ENCODE measurements around the gene ALDH3A1. TPM values are rescaled to one million over a fixed set of nuclear protein-coding genes. Genes with fewer than 3 reads are reported as not detected.

ALDH3A1 gene
- total and polyA plus RNA-seq, 10 of the 15 experiments (the other 5 are each of a cell fraction or from before 2014, with no cell fraction given): 0.20 TPM; not detected in 9

DNA sequence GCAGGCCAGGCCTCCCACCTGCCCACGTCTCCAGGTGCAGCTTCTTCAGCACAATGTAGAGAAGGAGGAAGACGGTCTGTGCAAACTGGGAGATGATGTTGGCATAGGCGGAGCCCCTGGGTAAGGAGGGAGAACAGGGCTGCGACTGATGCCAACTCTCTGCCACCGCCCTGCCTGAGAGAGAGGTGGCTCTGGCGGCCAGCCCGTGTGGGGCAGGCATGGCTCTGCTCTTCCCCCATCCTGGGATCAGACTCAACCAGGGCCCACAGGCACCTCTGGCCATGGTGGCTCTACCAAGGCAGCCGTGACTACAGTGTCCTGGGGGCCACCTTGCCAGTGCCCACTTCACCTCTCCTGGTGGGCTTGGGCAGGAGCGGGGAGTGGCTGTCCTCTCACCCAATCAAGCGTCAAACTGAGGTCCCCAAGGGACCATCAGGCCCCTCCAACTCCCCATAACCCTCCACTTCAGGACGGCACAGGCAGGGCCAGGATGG is 40.3 kb downstream of the ALDH3A1 start (continued):
- no peak for TF ChIP-seq RAD51 (IDR thresholded peaks at IDR 0.05)
- TF ChIP-seq, protein P1, sequence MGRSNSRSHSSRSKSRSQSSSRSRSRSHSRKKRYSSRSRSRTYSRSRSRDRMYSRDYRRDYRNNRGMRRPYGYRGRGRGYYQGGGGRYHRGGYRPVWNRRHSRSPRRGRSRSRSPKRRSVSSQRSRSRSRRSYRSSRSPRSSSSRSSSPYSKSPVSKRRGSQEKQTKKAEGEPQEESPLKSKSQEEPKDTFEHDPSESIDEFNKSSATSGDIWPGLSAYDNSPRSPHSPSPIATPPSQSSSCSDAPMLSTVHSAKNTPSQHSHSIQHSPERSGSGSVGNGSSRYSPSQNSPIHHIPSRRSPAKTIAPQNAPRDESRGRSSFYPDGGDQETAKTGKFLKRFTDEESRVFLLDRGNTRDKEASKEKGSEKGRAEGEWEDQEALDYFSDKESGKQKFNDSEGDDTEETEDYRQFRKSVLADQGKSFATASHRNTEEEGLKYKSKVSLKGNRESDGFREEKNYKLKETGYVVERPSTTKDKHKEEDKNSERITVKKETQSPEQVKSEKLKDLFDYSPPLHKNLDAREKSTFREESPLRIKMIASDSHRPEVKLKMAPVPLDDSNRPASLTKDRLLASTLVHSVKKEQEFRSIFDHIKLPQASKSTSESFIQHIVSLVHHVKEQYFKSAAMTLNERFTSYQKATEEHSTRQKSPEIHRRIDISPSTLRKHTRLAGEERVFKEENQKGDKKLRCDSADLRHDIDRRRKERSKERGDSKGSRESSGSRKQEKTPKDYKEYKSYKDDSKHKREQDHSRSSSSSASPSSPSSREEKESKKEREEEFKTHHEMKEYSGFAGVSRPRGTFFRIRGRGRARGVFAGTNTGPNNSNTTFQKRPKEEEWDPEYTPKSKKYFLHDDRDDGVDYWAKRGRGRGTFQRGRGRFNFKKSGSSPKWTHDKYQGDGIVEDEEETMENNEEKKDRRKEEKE (IDR thresholded peaks at IDR 0.05): no peak

DNA sequence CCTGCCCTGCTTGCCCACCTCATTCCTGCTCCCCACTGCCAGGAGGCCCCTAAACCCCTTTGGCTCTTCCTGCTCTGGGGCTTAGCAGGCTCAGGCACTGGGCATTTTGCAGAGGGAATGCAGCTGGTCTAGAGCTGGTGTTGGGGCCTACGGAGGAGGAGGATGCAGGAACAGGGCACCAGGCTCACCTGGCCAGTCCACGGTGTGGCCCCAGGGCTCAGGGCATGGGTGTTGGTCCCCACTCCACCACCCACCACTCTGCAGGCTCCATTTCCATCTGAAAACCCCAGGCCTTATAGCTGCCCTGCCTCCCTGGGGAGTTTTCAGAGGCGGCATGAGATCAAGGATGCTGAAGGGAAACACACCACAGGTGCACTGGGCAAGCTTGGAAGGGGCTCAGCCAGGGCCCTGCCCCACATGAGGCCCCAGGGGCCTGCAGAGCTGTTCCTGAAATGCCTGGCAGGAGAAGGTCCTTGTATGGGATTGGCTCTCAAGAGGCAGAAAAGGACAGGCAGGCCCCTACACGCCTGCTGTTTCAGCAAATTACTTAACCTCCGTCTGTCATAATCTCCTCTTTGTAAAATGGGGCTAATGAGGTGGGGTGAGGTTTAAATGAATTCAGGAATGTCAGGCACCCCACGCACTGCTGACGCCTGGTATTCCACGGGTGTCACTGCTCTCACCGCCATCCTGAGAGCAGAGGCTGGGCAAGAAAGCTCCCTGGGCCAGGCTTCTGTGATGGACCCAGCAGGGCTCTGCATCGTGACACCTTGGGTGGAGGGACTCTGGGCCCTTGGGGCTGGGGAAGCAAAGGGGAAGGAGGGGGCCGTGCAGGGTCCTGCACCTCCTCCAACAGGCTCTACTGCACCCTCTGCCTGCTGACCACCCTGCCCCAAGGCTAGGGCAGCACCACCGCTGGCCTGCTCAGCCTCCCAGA is 41.0 kb downstream of the ALDH3A1 start:
- FAIRE-seq (no peak), ATAC-seq (no peak), DNase-seq (ENCODE audit: low read depth, low spot score) (no peak)
- H4K20me1 ChIP-seq (ENCODE audit: control insufficient read depth, insufficient read depth): no peaks in the 10 kb centered on the region
- H3K9me3 ChIP-seq (replicated peaks; ENCODE audit: control insufficient read depth, insufficient read depth, low read length): no peaks in the 10 kb centered on the region
- no peak overlapping the region for H3K4me3 ChIP-seq
- H3K9ac ChIP-seq (ENCODE audit: control insufficient read depth, insufficient read depth, low read length): no peak overlapping the region
- no peaks in the 10 kb centered on the region for H3K79me2 ChIP-seq (ENCODE audit: control insufficient read depth, insufficient read depth, low read length)
- H3K36me3 ChIP-seq (ENCODE audit: control insufficient read depth in 2 of 2, insufficient read depth in 2 of 2, low read length in 1 of 2): no peaks in the 10 kb centered on the region
- BruUV-seq (replicated peaks): no TSS peak
- H3K27ac ChIP-seq (ENCODE audit: control insufficient read depth, insufficient read depth): no peak overlapping the region
- H3K27me3 ChIP-seq (replicated peaks in 1 of 2; ENCODE audit: control insufficient read depth in 2 of 2, insufficient read depth in 2 of 2, low read length in 1 of 2): no peaks in the 10 kb centered on the region
- H2AFZ ChIP-seq (ENCODE audit: control insufficient read depth, low read depth, low read length): no peak overlapping the region
- ChIA-PET SMC1A (ENCODE audit: uncharacterized antibody, unreplicated experiment) (no interaction called here), POLR2A (no interaction called here), CTCF (no interaction called here), RAD21 (ENCODE audit: unreplicated experiment) (interaction anchor here (0.6 kb wide), 1 partner anchor 61 kb away, joined by 3 read pairs; no protein-coding TSS in a partner anchor)
- no peak overlapping the region for H3K4me2 ChIP-seq (ENCODE audit: control insufficient read depth, insufficient read depth)
- H3K4me1 ChIP-seq (ENCODE audit: control insufficient read depth, insufficient read depth, low read length): no peaks in the 10 kb centered on the region
- 46% methylated on average over 12 of the region's 12 CpGs for WGBS (ENCODE audit: insufficient coverage, insufficient replicate concordance, low lambda C conversion rate, missing lambda C conversion rate)
- in situ Hi-C loops (cut with MboI): no loop called here
- intact Hi-C loops (cut with micrococcal nuclease; ENCODE audit: unreplicated experiment): no loop called here
- no peak for TF ChIP-seq HDAC2 (IDR thresholded peaks at IDR 0.05)
- no peak for TF ChIP-seq ZSCAN29 (IDR thresholded peaks at IDR 0.05)
- TF ChIP-seq NR2C1 (IDR thresholded peaks at IDR 0.05): no peak
- TF ChIP-seq, protein P2, sequence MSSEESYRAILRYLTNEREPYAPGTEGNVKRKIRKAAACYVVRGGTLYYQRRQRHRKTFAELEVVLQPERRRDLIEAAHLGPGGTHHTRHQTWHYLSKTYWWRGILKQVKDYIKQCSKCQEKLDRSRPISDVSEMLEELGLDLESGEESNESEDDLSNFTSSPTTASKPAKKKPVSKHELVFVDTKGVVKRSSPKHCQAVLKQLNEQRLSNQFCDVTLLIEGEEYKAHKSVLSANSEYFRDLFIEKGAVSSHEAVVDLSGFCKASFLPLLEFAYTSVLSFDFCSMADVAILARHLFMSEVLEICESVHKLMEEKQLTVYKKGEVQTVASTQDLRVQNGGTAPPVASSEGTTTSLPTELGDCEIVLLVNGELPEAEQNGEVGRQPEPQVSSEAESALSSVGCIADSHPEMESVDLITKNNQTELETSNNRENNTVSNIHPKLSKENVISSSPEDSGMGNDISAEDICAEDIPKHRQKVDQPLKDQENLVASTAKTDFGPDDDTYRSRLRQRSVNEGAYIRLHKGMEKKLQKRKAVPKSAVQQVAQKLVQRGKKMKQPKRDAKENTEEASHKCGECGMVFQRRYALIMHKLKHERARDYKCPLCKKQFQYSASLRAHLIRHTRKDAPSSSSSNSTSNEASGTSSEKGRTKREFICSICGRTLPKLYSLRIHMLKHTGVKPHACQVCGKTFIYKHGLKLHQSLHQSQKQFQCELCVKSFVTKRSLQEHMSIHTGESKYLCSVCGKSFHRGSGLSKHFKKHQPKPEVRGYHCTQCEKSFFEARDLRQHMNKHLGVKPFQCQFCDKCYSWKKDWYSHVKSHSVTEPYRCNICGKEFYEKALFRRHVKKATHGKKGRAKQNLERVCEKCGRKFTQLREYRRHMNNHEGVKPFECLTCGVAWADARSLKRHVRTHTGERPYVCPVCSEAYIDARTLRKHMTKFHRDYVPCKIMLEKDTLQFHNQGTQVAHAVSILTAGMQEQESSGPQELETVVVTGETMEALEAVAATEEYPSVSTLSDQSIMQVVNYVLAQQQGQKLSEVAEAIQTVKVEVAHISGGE (CRISPR knock-in tag; IDR thresholded peaks at IDR 0.05): no peak
- TF ChIP-seq ZNF274 (IDR thresholded peaks at IDR 0.05; ENCODE audit: insufficient read depth, insufficient read length): no peak
- no peak for TF ChIP-seq SMAD1 (IDR thresholded peaks at IDR 0.05; ENCODE audit: low read depth, partially characterized antibody)
- TF ChIP-seq, protein P3, sequence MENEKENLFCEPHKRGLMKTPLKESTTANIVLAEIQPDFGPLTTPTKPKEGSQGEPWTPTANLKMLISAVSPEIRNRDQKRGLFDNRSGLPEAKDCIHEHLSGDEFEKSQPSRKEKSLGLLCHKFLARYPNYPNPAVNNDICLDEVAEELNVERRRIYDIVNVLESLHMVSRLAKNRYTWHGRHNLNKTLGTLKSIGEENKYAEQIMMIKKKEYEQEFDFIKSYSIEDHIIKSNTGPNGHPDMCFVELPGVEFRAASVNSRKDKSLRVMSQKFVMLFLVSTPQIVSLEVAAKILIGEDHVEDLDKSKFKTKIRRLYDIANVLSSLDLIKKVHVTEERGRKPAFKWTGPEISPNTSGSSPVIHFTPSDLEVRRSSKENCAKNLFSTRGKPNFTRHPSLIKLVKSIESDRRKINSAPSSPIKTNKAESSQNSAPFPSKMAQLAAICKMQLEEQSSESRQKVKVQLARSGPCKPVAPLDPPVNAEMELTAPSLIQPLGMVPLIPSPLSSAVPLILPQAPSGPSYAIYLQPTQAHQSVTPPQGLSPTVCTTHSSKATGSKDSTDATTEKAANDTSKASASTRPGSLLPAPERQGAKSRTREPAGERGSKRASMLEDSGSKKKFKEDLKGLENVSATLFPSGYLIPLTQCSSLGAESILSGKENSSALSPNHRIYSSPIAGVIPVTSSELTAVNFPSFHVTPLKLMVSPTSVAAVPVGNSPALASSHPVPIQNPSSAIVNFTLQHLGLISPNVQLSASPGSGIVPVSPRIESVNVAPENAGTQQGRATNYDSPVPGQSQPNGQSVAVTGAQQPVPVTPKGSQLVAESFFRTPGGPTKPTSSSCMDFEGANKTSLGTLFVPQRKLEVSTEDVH (IDR thresholded peaks at IDR 0.05; ENCODE audit: low read depth, partially characterized antibody): no peak
- no peak for TF ChIP-seq KLF5 (IDR thresholded peaks at IDR 0.05; ENCODE audit: partially characterized antibody)
- TF ChIP-seq FOXM1 (IDR thresholded peaks at IDR 0.05; ENCODE audit: low read depth, low read length): no peak
- TF ChIP-seq POU2F2 (IDR thresholded peaks at IDR 0.05; ENCODE audit: borderline replicate concordance, low read depth, low read length): no peak
- TF ChIP-seq CHD4 (IDR thresholded peaks at IDR 0.05): no peak

All from GM12878 (cell line).